Activated CD8-positive, alpha-beta memory T cell treated with anti-CD3 and anti-CD28 coated beads, Interleukin-2, amount 50 U/mL, for 48 hours (primary cell): ENCODE results near the gene NUP210.

Experiments used
- DNase-seq: peaks from one replicate; pipeline ENCODE4 v3.0.0-alpha.2; 2020

Gene NUP210

GRCh38 chr3:13283877-13284264 is 136.3 kb downstream of the NUP210 start:
- no peak for DNase-seq

GRCh38 chr3:13282986-13283876 is 136.9 kb downstream of the NUP210 start:
- DNase-seq, result no peak

GRCh38 chr3:13282358-13282985 is 137.7 kb downstream of the NUP210 start:
- DNase-seq, result no peak

- no peak for DNase-seq
Measured at GRCh38 chr3:13281507-13282357, 138.4 kb downstream of the NUP210 start.

GRCh38 chr3:13280811-13281506 is 139.2 kb downstream of the NUP210 start:
- DNase-seq, result no peak

- no peak for DNase-seq
Measured at GRCh38 chr3:13280122-13280790, 139.9 kb downstream of the NUP210 start.

GRCh38 chr3:13279532-13279910 is 140.6 kb downstream of the NUP210 start:
- DNase-seq, result no peak

GRCh38 chr3:13278783-13279531 is 141.2 kb downstream of the NUP210 start:
- DNase-seq, result no peak

GRCh38 chr3:13277860-13278531 is 142.1 kb downstream of the NUP210 start:
- no peak for DNase-seq

- no peak for DNase-seq
Measured at GRCh38 chr3:13277196-13277813, 142.8 kb downstream of the NUP210 start.

GRCh38 chr3:13276438-13277195 is 143.5 kb downstream of the NUP210 start:
- no peak for DNase-seq

- no peak for DNase-seq
Measured at GRCh38 chr3:13275376-13276005, 144.6 kb downstream of the NUP210 start.

GRCh38 chr3:13274551-13275332 is 145.4 kb downstream of the NUP210 start:
- DNase-seq, result no peak

GRCh38 chr3:13274125-13274524 is 146.0 kb downstream of the NUP210 start:
- DNase-seq, result no peak

GRCh38 chr3:13273604-13274105 is 146.5 kb downstream of the NUP210 start:
- no peak for DNase-seq

GRCh38 chr3:13272831-13273603 is 147.1 kb downstream of the NUP210 start:
- no peak for DNase-seq

- DNase-seq, result no peak
Measured at GRCh38 chr3:13269711-13270378, 150.3 kb downstream of the NUP210 start.
